SHP77 treated with DMSO at 0.1 percent for 48 hours (cell line): ENCODE results near the gene PEX10.

Source experiments
- DNase-seq: peaks from one replicate; lab custom pipeline; 2025; lab: John Stamatoyannopoulos, UW

Gene PEX10

DNA sequence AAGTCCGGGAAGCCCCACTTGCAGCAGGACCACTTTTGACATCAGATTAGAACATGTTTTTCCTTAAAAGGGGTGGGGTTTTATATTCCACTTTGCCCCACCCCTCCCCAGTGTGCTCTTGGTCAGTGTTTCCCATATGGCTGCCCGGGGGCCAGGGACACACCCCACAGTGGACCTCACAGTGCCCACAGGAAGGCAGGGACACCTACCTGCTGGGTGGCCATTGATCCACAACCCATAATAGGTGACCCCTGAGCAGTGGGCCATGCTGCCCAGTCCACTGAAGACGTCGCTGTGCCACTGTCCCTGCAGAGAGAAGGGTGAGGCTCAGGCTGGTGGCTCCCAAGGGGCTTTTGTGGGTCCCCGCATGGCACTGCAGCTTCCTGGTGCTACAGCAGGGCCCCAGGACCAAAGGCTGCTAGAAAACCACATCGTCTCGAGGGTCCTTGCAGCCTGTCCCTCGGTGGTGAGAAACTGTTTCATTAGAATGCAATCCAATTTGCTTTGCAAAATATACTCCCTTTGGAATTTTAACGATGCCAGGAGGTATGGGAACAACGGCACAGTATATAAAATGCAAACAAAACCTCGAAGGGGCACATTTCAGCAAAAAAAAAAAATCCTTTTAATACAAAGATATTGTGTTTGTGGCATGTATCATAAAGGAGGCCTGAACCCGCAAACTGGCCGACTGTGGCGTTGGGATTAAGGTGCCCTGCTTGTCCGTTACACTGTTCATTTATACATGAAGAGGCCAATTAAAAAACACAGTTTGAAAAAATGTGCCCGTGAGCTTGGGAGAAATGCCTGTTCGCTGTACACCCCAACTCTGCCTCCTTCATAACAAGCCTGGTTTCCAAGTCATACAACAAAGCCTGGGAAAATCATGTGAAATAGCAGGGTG, 37.9 kb downstream of the PEX10 start:
- DNase-seq: no peak

- DNase-seq: no peak
Observed at GRCh38 chr1:2373551-2374251, 38.7 kb downstream of the PEX10 start.

- DNase-seq: no peak
Observed at GRCh38 chr1:2372551-2373490, 39.5 kb downstream of the PEX10 start.

- no peak for DNase-seq
Observed at GRCh38 chr1:2368053-2368744, 44.2 kb downstream of the PEX10 start.

- no peak for DNase-seq
Observed at GRCh38 chr1:2363847-2364513, 48.4 kb downstream of the PEX10 start.

GRCh38 chr1:2360588-2361364, 51.6 kb downstream of the PEX10 start:
- DNase-seq: no peak

- DNase-seq: no peak
Observed at GRCh38 chr1:2358651-2359640, 53.4 kb downstream of the PEX10 start.

DNA sequence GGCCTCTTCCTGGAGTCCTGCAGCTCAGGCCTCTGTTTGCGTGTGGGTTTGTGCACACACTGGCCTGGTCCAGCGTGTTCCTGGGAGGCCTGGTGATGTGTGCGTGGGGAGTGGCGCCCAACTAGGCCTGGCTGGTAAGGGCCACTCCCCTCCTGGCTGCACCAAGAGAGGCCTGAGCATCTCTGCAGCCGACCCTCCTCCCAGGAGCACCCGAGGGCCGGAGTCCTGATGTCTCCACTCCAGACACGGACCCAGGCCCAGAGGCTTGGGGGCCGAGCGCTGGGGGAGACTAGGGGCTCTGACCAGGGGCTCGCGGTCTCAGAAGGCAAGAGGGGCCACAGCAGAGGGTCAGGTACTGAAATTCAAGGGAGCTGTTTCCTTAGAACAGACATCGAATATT, 54.3 kb downstream of the PEX10 start:
- DNase-seq: no peak

GRCh38 chr1:2356911-2357845, 55.2 kb downstream of the PEX10 start:
- DNase-seq: no peak

DNA sequence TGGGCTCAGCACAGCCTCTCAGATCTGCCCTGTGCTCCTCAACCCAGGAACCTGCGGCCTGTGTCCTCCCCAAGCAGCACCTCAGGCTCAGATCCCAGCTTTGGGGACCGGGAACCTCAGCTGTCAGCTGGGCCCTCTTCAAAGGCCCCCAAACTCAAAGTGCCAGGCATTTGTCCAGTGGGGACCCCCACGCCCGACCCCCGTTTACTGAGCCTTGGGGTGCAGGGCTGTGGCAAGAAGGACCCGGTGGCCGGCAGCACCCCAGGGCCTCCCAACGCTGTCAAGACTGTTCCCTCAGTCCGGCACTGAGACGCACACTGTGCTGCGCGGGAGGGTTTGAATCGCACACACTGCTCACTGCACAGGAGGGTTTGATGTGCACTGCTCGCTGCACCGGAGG, 56.0 kb downstream of the PEX10 start:
- DNase-seq: no peak

- DNase-seq: no peak
Observed at GRCh38 chr1:2355373-2356261, 56.7 kb downstream of the PEX10 start.

DNA sequence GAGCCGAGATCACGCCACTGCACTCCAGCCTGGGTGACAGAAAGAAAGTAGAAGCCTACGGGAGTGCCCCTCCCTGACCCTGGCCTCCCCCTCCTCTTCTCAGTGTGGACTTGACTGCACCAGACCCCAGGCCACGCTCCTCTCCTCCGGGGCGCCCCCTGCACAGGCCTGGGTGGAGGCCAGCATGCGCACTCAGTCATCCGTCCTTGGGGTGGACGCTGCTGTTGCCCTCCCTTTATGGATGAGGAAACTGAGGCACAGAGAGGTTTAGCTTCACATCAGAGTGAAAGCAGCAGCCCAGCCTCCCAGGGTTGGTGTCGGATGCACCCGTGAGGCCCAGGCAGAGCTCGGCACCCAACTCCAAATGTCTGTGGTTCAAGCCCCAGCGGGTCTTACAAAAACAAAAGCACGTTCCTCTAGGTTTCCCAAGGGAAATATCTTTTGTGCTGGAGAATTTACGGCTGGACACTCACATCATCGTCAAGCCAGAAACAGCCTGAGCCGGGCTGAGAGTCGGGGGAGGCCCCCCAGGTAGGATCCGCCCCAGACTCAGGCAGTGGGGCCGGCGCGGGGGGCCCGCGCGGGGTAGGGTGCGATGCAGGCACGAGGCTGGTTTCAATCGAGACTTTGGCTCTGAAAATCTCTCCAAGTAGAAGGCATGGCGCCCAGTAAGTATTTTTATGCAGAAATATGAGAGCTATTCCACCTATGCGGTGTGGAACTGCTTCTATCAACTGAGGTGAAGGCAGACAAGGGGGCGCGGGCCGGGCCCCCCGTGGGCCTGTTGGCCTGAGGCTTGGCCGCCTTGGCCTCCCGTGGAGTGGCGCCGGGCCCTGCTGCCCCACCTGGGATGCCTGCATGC, 57.6 kb downstream of the PEX10 start:
- no peak for DNase-seq
